Endothelial cell of umbilical vein (primary cell): ENCODE data around the gene DLX3. TPM values are rescaled to one million over a fixed set of nuclear protein-coding genes. Genes with fewer than 3 reads are reported as not detected.

Source experiments
- BruUV-seq: library from RNA; stranded (reverse); fragments of 400-500 nt; replicated peaks from 2 replicates; lab custom pipeline; 2021; lab: Mats Ljungman, UMichigan
- CTCF ChIA-PET: fragments of 300-600, 350-600 bp; sonication (Branson Sonifier 250); formaldehyde crosslinking; loops from one replicate; lab custom pipeline; 2021; ENCODE audit warnings: antibody characterized with exemption, inconsistent platforms; lab: Charles Lee
- POLR2A ChIA-PET: fragments of 300-600, 350-600 bp; sonication (Branson Sonifier 250); formaldehyde crosslinking; loops from one replicate; lab custom pipeline; 2021; ENCODE audit warnings: antibody characterized with exemption, inconsistent platforms; lab: Charles Lee
- DNase-seq: peaks from one replicate; pipeline ENCODE4 v3.0.0-alpha.2; 2011; ENCODE audit warnings: low read depth, low spot score
- FAIRE-seq: peaks from 2 replicates; lab custom pipeline; 2011; peaks lifted over from hg19 to GRCh38; lab: Jason Lieb, UNC
- H2AFZ ChIP-seq: 2 replicates; pipeline ENCODE4 v1.6.0; 2012; ENCODE audit warnings: low read depth, low read length, control low read depth, inconsistent platforms
- H3K27ac ChIP-seq: 2 replicates; pipeline ENCODE4 v1.5.1; 2011; ENCODE audit warnings: low read depth, mild to moderate bottlenecking, control low read depth, low read length, moderate library complexity; ENCODE audit not compliant: insufficient read depth
- H3K27me3 ChIP-seq, 2 experiments: 2 replicates each; pipeline versions ENCODE4 v1.6.0 to v1.6.1; 2011; ENCODE audit warnings: low read length in 2 of 2, mixed read lengths in 1 of 2; ENCODE audit not compliant: control insufficient read depth in 2 of 2, insufficient read depth in 2 of 2
- H3K36me3 ChIP-seq, 2 experiments: 2 replicates in 1 of 2; 3 replicates in 1 of 2; pipeline ENCODE4 v1.5.1; 2011; ENCODE audit warnings: low read length in 2 of 2, mild to moderate bottlenecking in 1 of 2, moderate library complexity in 1 of 2; ENCODE audit not compliant: control insufficient read depth in 2 of 2, insufficient read depth in 2 of 2; ENCODE audit errors: extremely low read depth in 1 of 2
- H3K4me1 ChIP-seq: 3 replicates; pipeline ENCODE4 v1.5.1; 2011; ENCODE audit warnings: mild to moderate bottlenecking, low read length; ENCODE audit not compliant: control insufficient read depth, insufficient read depth; ENCODE audit errors: extremely low read depth
- H3K4me2 ChIP-seq: 2 replicates; pipeline ENCODE4 v1.6.1; 2011; ENCODE audit warnings: low read length, control low read depth, mixed read lengths; ENCODE audit not compliant: insufficient read depth
- H3K4me3 ChIP-seq, 3 experiments: fragments of 200-600 bp in 1 of 3; sonication (generic), shearing (Covaris generic) in 1 of 3; replicated peaks in 1 of 3; 2 replicates each; pipeline ENCODE4 v1.5.1; 2011 to 2016; ENCODE audit warnings: control low read depth in 3 of 3, low read length in 3 of 3, mild to moderate bottlenecking in 2 of 3, inconsistent platforms in 1 of 3, low read depth in 1 of 3, moderate library complexity in 1 of 3; ENCODE audit not compliant: insufficient read depth in 1 of 3
- H3K79me2 ChIP-seq: 2 replicates; pipeline ENCODE4 v1.6.0; 2012; ENCODE audit warnings: low read length, inconsistent platforms; ENCODE audit not compliant: control insufficient read depth, insufficient read depth
- H3K9ac ChIP-seq: replicated peaks from 2 replicates; pipeline ENCODE3; 2011; ENCODE audit warnings: low read length, control low read depth; ENCODE audit not compliant: insufficient read depth; ENCODE audit errors: extremely low read depth
- H3K9me1 ChIP-seq: replicated peaks from 3 replicates; pipeline ENCODE4 v1.6.0; 2011; ENCODE audit warnings: mild to moderate bottlenecking, low read length; ENCODE audit not compliant: control insufficient read depth, insufficient read depth; ENCODE audit errors: extremely low read depth
- H3K9me3 ChIP-seq: replicated peaks from 2 replicates; pipeline ENCODE4 v1.5.1; 2012; ENCODE audit warnings: low read length, inconsistent platforms; ENCODE audit not compliant: control insufficient read depth, insufficient read depth
- H4K20me1 ChIP-seq: replicated peaks from 2 replicates; pipeline ENCODE3; 2011; ENCODE audit warnings: mild to moderate bottlenecking, low read length; ENCODE audit not compliant: control insufficient read depth, insufficient read depth; ENCODE audit errors: extremely low read depth
- EZH2 ChIP-seq: IDR thresholded peaks from 2 replicates; pipeline ENCODE4 v1.6.1; 2012; ENCODE audit warnings: borderline replicate concordance, low read depth, mild to moderate bottlenecking, moderate library complexity, low read length, inconsistent platforms; ENCODE audit not compliant: severe bottlenecking
- GATA2 ChIP-seq: IDR thresholded peaks from 2 replicates; pipeline ENCODE4 v1.7.0; 2011; ENCODE audit warnings: low read depth, mild to moderate bottlenecking, moderate library complexity, mixed read lengths, low read length; ENCODE audit not compliant: insufficient read length, insufficient read depth
- MAX ChIP-seq: IDR thresholded peaks from 2 replicates; pipeline ENCODE4 v1.6.1; 2011; ENCODE audit not compliant: insufficient read depth, insufficient read length
- MYC ChIP-seq: IDR thresholded peaks from one replicate; pipeline ENCODE4 v1.6.1; 2011; ENCODE audit warnings: mild to moderate bottlenecking, low read depth, low read length
- POLR2AphosphoS5 ChIP-seq: IDR thresholded peaks from 2 replicates; pipeline ENCODE4 v1.6.1; 2012; ENCODE audit warnings: low read depth, mild to moderate bottlenecking, control low read depth, low read length, moderate library complexity; ENCODE audit not compliant: insufficient read depth
- dilution Hi-C: fragments of 300-500 bp; cut with MboI; formaldehyde crosslinking; loops from one replicate; pipeline ENCODE4 v1.15.0; 2019; ENCODE audit warnings: low sequenced_read_pairs; ENCODE audit not compliant: extremely low pct_ligation_motif_present
- intact Hi-C: fragments of 100-400 bp; cut with micrococcal nuclease; formaldehyde crosslinking; loops from one replicate; pipeline ENCODE4 v1.10.0; 2022
- polyA plus RNA-seq, 4 experiments: library from polyadenylated mRNA; depleted of rRNA in 3 of 4; stranded (reverse) in 3 of 4; unstranded in 1 of 4; fragments of >200 nt; gene quantifications; 2 replicates each; pipeline versions ENCODE4 v1.2.1 to v1.2.3, GENCODE V29; 2011 to 2012; ENCODE audit warnings: missing spikeins in 1 of 4
- total RNA-seq: library from RNA; stranded (reverse); gene quantifications from 2 replicates; pipeline ENCODE4 v1.2.3, GENCODE V29; 2021

Gene DLX3
- total and polyA plus RNA-seq, 2 donors (not counting 3 experiments of a cell fraction or from before 2014, with no cell fraction given) = not detected

DNA sequence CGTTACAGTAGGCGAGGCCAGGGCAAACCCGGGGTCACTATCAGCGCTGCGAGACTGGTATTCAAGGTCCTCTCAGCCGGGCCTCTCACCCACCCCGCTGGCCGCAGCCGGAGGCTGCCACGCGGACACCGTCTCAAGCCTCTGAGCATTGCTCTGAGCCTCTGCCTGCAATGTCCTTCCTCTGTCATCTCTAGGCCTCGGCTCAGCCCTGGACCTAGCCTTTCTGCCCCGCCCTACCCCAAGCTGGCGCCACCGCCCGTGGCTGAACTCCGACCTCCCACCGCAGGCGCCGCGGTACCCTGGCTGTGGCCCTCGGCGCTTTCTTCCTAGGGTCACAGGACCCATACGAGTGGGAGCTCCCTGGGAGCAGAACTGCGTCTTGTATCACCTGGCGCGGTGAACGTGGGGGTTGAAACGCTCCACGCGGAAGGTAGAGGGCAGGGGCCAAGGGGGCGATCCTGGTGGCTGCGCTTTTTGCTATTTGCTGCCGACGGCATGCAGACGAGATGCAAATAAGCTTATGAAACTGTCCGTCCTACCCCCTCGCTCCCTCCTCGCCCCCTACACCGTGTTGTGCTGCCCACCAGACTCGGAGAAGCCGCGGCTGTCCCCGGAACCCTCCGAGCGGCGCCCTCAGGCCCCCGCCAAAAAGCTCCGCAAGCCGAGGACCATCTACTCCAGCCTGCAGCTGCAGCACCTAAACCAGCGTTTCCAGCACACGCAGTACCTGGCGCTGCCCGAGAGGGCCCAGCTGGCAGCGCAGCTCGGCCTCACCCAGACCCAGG, 22.3 kb downstream of the DLX3 start:
- no peak for FAIRE-seq
- Histone ChIP-seq H3K4me1 (no peaks in the 10 kb centered on the region), H3K4me3 (no peak overlapping the region), H3K27me3 (peaks cover 86 to 88% of the 10 kb centered on the region in 2 experiments), H3K9me1 (no peaks in the 10 kb centered on the region), H3K4me2 (no peak overlapping the region), H3K79me2 (no peaks in the 10 kb centered on the region), H4K20me1 (no peaks in the 10 kb centered on the region), H3K9ac (no peak overlapping the region), H2AFZ (no peak overlapping the region), H3K9me3 (no peaks in the 10 kb centered on the region), H3K27ac (no peak overlapping the region), H3K36me3 (no peaks in the 10 kb centered on the region)
- CTCF ChIA-PET = interaction anchor here (1.1 to 2.1 kb wide), 7 partner anchors 11 to 121 kb away, joined by 3 to 7 read pairs (median 4); no protein-coding TSS in a partner anchor
- DNase-seq = no peak
- intact Hi-C loops = no loop called here
- TF ChIP-seq MAX = no peak
- peak; percentile 99 for TF ChIP-seq EZH2
- POLR2A ChIA-PET = no interaction called here
- BruUV-seq = no TSS peak
- dilution Hi-C loops = no loop called here

- Histone ChIP-seq H3K79me2 (no peaks in the 10 kb centered on the region), H3K9ac (no peak overlapping the region), H3K4me3 (no peak overlapping the region), H2AFZ (no peak overlapping the region), H3K27me3 (peaks cover 87 to 90% of the 10 kb centered on the region in 2 experiments), H3K9me3 (no peaks in the 10 kb centered on the region), H3K9me1 (no peaks in the 10 kb centered on the region), H3K4me2 (no peak overlapping the region), H4K20me1 (no peaks in the 10 kb centered on the region), H3K27ac (no peak overlapping the region), H3K4me1 (no peaks in the 10 kb centered on the region), H3K36me3 (no peaks in the 10 kb centered on the region)
- POLR2A ChIA-PET = no interaction called here
- FAIRE-seq (no peak), DNase-seq (no peak)
- dilution Hi-C loops = no loop called here
- no TSS peak for BruUV-seq
- TF ChIP-seq MYC (no peak), GATA2 (no peak), POLR2AphosphoS5 (no peak), EZH2 (peak; percentile 99), MAX (no peak)
- CTCF ChIA-PET = interaction anchor here (1.1 to 2.1 kb wide), 3 partner anchors 12 to 32 kb away, joined by 3 to 7 read pairs (median 6); no protein-coding TSS in a partner anchor
- intact Hi-C loops = no loop called here
Observed at GRCh38 chr17:49971848-49972485, 23.1 kb downstream of the DLX3 start.
